Stimulated activated effector memory CD8-positive, alpha-beta T cell treated with anti-CD3 and anti-CD28 coated beads, Interleukin-12 subunit alpha, Interleukin-12 subunit beta, amount 100 ng/mL, for 72 hours (primary cell): ENCODE measurements around the gene GLUD1.
"Not testable (repeated sequence)": the region's sequence is repeated elsewhere in the genome, so short reads cannot be mapped to it uniquely, and the experiment has no call there.

Experiments used
- ATAC-seq: fragments of 150-1000 bp; cut with Tn5 transposase; 2 replicates; pipeline ENCODE4 v1.10.0; 2021
- DNase-seq, 2 donors: peaks; one replicate each; pipeline ENCODE4 v3.0.0; 2021 to 2022; ENCODE audit warnings: low spot score in 2 of 2
- H3K27ac Mint-ChIP-seq: one replicate; pipeline ENCODE4 v1.8.0; 2022; ENCODE audit warnings: mild to moderate bottlenecking, mixed read lengths
- H3K36me3 Mint-ChIP-seq: one replicate; pipeline ENCODE4 v1.8.0; 2022; ENCODE audit warnings: mild to moderate bottlenecking, mixed read lengths
- H3K4me1 Mint-ChIP-seq: one replicate; pipeline ENCODE4 v1.8.0; 2022; ENCODE audit warnings: mixed read lengths
- H3K4me3 Mint-ChIP-seq: one replicate; pipeline ENCODE4 v1.8.0; 2022; ENCODE audit warnings: mild to moderate bottlenecking, mixed read lengths
- H3K9me3 Mint-ChIP-seq: one replicate; pipeline ENCODE4 v1.8.0; 2022; ENCODE audit warnings: mixed read lengths

GLUD1 gene

DNA sequence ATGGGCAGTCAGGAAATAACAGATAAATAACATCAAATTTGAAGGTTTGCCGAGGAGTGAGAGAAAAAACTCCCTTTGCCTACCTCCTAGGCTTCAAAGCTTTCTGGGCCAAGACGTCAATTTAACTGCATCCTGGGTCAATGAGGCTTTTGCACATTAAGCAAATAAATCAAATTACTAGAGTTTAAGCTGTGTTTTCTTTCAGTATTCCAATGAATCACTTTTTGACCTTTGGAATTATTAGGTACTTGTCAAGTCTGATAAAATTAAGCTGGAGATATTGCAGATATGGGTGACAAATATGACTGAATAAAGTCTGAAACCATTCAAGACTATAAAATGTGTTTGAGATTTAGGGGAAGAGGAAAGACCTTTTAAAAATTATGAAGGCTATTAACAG is 22.2 kb downstream of the GLUD1 start:
- peaks cover 7% of the 10 kb centered on the region for H3K36me3 Mint-ChIP-seq
- H3K27ac Mint-ChIP-seq: no peak overlapping the region
- ATAC-seq: no peak

GRCh38 chr10:87068281-87068680 is 26.4 kb downstream of the GLUD1 start:
- DNase-seq (no peak), ATAC-seq (no peak)
- no peaks in the 10 kb centered on the region for H3K36me3 Mint-ChIP-seq
- H3K9me3 Mint-ChIP-seq: no peaks in the 10 kb centered on the region
- H3K4me3 Mint-ChIP-seq: no peak overlapping the region
- peaks cover 6% of the 10 kb centered on the region for H3K4me1 Mint-ChIP-seq
- H3K27ac Mint-ChIP-seq: no peak overlapping the region

More for the DNA sequence above, 22.2 kb downstream of the GLUD1 start:
- Mint-ChIP-seq H3K4me3 (no peak overlapping the region), H3K4me1 (no peaks in the 10 kb centered on the region), H3K9me3 (no peaks in the 10 kb centered on the region)
- DNase-seq: no peak

DNA sequence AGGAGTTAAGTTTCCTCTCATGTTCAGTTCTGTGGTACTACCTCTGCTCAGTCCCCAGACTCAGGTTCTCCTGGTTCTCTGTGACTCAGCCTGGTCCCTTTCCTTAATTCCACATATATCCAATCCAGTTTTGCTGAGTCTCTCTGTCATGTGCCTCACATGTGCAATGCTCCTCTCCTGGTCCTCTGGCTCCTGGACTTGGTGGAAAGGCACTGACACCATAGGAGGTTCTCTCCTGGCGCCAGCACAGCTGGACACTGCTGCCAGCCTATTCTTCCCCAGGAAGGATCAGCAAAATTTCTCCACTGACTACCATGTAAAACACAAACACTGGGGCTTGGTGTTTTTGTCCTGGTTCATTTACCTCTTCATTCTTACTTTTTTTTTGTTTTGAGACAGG is 27.8 kb downstream of the GLUD1 start:
- ATAC-seq: no peak
- Mint-ChIP-seq H3K4me1 (peaks cover 6% of the 10 kb centered on the region), H3K4me3 (no peak overlapping the region), H3K36me3 (no peaks in the 10 kb centered on the region), H3K27ac (peak overlapping the region; percentile 59), H3K9me3 (no peaks in the 10 kb centered on the region)
- no peak for DNase-seq

DNA sequence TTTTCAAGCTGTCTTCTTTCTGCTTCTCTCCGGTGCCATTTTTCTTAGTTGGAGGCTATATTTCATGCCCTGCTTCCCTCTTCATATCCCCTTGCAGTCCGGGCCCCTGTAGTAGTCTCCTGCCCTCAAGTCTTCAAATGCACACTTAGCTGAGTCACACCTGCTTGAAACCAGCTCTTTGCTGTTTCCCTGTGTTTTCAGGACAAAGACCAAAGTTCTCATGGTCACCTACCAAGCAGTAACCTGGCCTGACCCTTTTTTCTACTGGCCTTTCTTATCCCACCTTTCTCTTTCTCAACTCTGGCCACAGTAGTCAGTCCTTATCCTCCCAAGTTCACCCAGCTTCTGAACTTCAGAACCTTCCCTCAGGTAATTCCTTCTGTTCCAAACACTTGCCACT is 28.5 kb downstream of the GLUD1 start:
- H3K4me3 Mint-ChIP-seq: no peak overlapping the region
- DNase-seq (no peak), ATAC-seq (no peak)
- no peaks in the 10 kb centered on the region for H3K36me3 Mint-ChIP-seq
- H3K4me1 Mint-ChIP-seq: peaks cover 6% of the 10 kb centered on the region
- peak overlapping the region; percentile 59 for H3K27ac Mint-ChIP-seq
- H3K9me3 Mint-ChIP-seq: no peaks in the 10 kb centered on the region

DNA sequence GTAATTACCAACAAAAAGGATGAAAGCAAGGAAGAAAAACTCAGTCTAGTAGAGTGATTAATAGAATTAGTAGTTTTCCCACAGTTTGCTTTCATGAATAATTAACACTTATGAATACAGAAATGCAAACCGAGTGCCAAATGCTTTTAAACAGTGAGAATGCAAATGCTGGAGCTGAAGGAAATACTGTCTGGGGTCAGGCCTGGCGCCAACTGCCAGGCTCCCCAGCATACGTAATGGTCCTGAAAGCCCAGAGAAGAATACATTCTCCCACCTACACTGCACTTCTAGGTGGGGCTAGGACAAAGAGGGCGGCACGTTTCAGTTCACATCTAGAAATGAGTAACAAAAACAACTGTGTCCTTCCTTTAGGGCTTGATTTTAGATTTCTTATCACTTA is 30.0 kb downstream of the GLUD1 start:
- Mint-ChIP-seq H3K27ac (no peak overlapping the region), H3K9me3 (no peaks in the 10 kb centered on the region), H3K36me3 (no peaks in the 10 kb centered on the region)

GRCh38 chr10:87060280-87060928 is 34.2 kb downstream of the GLUD1 start:
- Mint-ChIP-seq H3K9me3 (no peaks in the 10 kb centered on the region), H3K36me3 (no peaks in the 10 kb centered on the region), H3K4me3 (no peak overlapping the region), H3K4me1 (no peaks in the 10 kb centered on the region), H3K27ac (no peak overlapping the region)
- ATAC-seq: no peak
- no peak for DNase-seq

More for the DNA sequence above, 30.0 kb downstream of the GLUD1 start:
- Mint-ChIP-seq H3K4me3 (no peak overlapping the region), H3K4me1 (peaks cover 6% of the 10 kb centered on the region)
- no peak for ATAC-seq
- no peak for DNase-seq

DNA sequence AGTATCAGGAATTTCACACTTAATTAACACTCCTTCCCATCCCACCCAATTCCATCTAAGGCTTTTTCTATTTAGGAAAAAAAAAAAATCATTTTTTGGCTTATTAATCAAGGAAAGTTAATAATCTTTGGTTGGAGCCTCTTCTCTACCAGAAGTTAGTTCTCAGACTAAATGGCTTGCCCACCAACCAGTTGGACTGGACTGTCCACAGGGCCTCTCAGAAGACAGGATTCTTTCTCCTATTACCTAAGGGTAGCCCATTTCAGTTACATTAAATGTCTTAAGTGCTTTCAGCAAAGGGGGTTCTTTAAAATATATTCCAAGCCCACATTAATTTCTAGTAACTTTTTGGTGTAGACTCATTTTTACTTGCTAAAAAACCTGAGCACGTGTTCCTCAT is 35.2 kb downstream of the GLUD1 start:
- Mint-ChIP-seq H3K36me3 (no peaks in the 10 kb centered on the region), H3K4me1 (no peaks in the 10 kb centered on the region), H3K9me3 (no peaks in the 10 kb centered on the region), H3K4me3 (no peak overlapping the region), H3K27ac (no peak overlapping the region)
- DNase-seq (no peak), ATAC-seq (no peak)

GRCh38 chr10:87058171-87058570 is 36.5 kb downstream of the GLUD1 start:
- ATAC-seq: no peak
- no peaks in the 10 kb centered on the region for H3K9me3 Mint-ChIP-seq
- H3K27ac Mint-ChIP-seq: no peak overlapping the region
- DNase-seq: no peak
- no peaks in the 10 kb centered on the region for H3K36me3 Mint-ChIP-seq
- H3K4me3 Mint-ChIP-seq: no peak overlapping the region
- no peaks in the 10 kb centered on the region for H3K4me1 Mint-ChIP-seq

GRCh38 chr10:87054373-87055295 is 40.0 kb downstream of the GLUD1 start:
- no peaks in the 10 kb centered on the region for H3K4me1 Mint-ChIP-seq
- H3K36me3 Mint-ChIP-seq: no peaks in the 10 kb centered on the region
- no peaks in the 10 kb centered on the region for H3K9me3 Mint-ChIP-seq
- DNase-seq (peak in 1 of 2 donors; percentile 54), ATAC-seq (peak; percentile 89)
- no peak overlapping the region for H3K27ac Mint-ChIP-seq
- no peak overlapping the region for H3K4me3 Mint-ChIP-seq

DNA sequence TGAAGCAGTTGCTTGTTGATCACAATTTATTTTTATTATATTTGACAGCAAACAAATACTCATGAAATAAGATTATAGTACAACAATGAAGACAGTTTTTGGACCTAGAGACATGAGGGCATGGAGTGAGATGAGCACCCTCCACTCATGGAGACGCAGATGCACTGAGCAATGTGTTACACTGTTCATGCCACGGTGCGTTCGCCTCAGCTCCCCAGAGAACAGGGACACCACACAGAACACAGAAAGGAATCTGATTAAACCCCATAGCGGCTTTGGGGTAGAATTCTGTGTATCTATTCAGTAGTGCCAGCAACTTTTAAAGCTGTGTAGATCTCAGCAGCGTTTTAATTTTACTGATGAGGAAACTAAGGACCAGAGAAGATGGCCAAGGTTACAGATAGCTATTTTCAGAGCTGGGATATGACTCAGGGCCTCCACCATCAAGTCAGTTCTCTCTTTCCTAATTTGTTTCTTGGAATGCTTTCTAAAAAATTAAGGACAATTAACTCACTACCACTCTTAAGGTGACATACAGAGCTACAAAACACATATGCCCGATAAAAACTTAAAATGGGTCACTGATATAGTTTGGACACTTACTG is 41.0 kb downstream of the GLUD1 start:
- H3K9me3 Mint-ChIP-seq: no peaks in the 10 kb centered on the region
- ATAC-seq (no peak), DNase-seq (no peak)
- H3K27ac Mint-ChIP-seq: no peak overlapping the region
- no peak overlapping the region for H3K4me3 Mint-ChIP-seq
- no peaks in the 10 kb centered on the region for H3K36me3 Mint-ChIP-seq
- no peaks in the 10 kb centered on the region for H3K4me1 Mint-ChIP-seq

DNA sequence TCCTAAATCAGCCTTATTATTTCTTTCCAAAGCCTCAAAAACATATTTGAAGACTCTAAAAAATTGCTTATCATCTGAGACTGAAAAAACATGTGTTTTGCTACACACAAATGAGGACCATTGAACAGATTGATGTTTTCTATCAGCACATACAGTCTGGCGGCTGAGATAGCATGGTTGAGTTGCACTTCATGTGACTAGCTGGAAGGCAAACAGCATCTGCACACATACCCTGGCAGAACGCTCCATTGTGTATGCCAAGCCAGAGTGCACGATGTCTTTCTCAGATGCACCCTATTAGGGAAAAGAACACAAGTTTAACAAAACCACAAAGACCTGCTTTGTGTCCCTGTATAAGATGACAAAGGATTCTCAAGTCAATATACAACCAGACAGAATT is 41.5 kb downstream of the GLUD1 start:
- Mint-ChIP-seq H3K27ac (no peak overlapping the region), H3K36me3 (no peaks in the 10 kb centered on the region), H3K4me1 (no peaks in the 10 kb centered on the region), H3K9me3 (no peaks in the 10 kb centered on the region), H3K4me3 (no peak overlapping the region)
- DNase-seq: no peak
- ATAC-seq: no peak

GRCh38 chr10:87045434-87045938 is 49.2 kb downstream of the GLUD1 start:
- no peaks in the 10 kb centered on the region for H3K4me1 Mint-ChIP-seq
- no peak for ATAC-seq
- DNase-seq: no peak
- H3K27ac Mint-ChIP-seq: no peak overlapping the region
- H3K9me3 Mint-ChIP-seq: no peaks in the 10 kb centered on the region
- no peak overlapping the region for H3K4me3 Mint-ChIP-seq
- peaks cover 21% of the 10 kb centered on the region for H3K36me3 Mint-ChIP-seq

DNA sequence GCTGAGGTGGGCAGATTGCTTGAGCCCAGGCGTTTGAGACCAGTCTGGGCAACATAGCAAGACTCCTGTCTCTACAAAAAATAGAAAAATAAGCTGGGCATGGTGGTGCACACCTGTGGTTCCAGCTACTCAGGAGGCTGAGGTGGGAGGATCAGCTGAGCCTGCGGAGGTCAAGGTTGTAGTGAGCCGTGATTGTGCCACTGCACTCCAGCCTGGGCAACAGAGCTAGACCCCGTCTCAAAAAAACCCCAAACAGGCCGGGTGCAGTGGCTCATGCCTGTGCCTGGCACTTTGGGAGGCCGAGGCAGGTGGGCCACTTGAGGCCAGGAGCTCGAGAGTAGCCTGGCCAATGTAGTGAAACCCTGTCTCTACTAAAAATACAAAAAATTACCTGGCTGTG is 51.1 kb downstream of the GLUD1 start:
- DNase-seq, H3K9me3 Mint-ChIP-seq, ATAC-seq, H3K4me1 Mint-ChIP-seq, H3K4me3 Mint-ChIP-seq, H3K27ac Mint-ChIP-seq: not testable (repeated sequence)
- H3K36me3 Mint-ChIP-seq: peaks cover 21% of the 10 kb centered on the region

DNA sequence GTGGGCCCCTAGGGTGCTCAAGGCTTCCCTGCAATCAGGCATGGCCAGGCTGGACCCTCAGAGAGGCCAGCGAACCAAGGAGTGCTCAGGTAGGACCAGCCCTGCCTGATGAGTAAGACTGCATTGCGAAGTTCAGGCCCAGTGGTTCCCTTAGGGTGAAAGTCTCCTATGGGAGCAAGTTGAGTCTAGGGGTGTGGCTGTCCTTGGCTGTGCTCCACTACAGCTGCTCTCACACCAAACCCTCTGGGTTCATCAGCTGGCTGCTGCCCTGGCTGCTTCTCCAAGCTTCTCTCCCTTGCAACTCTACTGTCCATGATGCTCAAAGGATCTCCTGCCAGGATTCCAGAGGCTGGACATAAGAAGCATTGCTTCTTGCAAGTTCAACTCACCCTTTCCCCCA is 55.9 kb downstream of the GLUD1 start:
- Mint-ChIP-seq H3K4me1 (no peaks in the 10 kb centered on the region), H3K9me3 (no peaks in the 10 kb centered on the region), H3K27ac (no peak overlapping the region), H3K36me3 (peaks cover 13% of the 10 kb centered on the region), H3K4me3 (no peak overlapping the region)
- DNase-seq (no peak), ATAC-seq (peak; percentile 8)

- Mint-ChIP-seq H3K4me3 (no peak overlapping the region), H3K9me3 (no peaks in the 10 kb centered on the region), H3K36me3 (peaks cover 11% of the 10 kb centered on the region), H3K27ac (no peak overlapping the region), H3K4me1 (no peaks in the 10 kb centered on the region)
- DNase-seq: no peak
- peak; percentile 51 for ATAC-seq
These were observed 56.3 kb downstream of the GLUD1 start for GRCh38 chr10:87038286-87038717.
